Measurements from ENCODE around the gene EIF3F. TPM values are rescaled to one million over a fixed set of nuclear protein-coding genes. Genes with fewer than 3 reads are reported as not detected.

EIF3F gene, protein sequence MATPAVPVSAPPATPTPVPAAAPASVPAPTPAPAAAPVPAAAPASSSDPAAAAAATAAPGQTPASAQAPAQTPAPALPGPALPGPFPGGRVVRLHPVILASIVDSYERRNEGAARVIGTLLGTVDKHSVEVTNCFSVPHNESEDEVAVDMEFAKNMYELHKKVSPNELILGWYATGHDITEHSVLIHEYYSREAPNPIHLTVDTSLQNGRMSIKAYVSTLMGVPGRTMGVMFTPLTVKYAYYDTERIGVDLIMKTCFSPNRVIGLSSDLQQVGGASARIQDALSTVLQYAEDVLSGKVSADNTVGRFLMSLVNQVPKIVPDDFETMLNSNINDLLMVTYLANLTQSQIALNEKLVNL
- total RNA-seq = 100 to 1,000 TPM; 187 to 263 (median 231) TPM

DNA sequence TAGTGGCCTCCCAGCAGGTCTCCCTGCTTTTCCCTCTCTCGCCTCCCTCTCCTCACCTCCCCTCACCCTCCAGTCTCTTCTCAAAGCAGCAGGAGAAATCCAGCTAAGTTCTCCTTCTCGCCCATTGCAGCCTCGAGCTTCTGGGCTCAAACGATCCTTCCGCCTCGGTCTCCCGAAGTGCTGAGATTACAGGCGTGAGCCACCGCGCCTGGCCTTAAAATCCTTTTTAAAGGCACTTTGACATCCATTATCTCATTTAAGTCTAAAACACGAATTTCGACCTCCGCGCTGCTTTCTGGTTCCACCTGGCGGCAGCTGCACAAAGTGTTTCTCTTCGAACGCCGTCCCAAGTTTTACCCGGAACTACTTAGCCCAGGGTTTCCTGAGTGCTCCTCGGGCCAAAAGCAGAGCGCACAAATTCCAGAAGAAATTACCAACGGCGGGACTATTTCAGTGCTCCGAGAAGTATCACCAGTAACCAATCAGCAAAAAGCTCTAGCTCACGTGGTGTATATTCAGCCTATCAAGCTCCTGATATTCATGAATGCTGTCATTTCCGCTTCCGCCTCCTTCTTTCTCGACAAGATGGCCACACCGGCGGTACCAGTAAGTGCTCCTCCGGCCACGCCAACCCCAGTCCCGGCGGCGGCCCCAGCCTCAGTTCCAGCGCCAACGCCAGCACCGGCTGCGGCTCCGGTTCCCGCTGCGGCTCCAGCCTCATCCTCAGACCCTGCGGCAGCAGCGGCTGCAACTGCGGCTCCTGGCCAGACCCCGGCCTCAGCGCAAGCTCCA is at the start of gene EIF3F:
Gene EIF3F, plus strand, starts transcription at position 570 of the 792 bp plus-strand sequence. Its CDS starts 16 bp downstream, at position 586.
- Histone ChIP-seq H3K9me3 (no peaks in the 10 kb centered on the region), H3K4me3 (replicated peaks in 1 of 3) (peak within 1 kb of the TSS; percentile 42 to 92 (median 85)), H3K4me1 (peaks cover 16 to 23% of the 10 kb centered on the region in 2 donors), H3K27me3 (no peaks in the 10 kb centered on the region), H3K36me3 (peaks cover 3% of the 10 kb centered on the region in 2 donors), H3K27ac (peak within 1 kb of the TSS in 2 of 3 donors; percentile 58 to 61)
- intact Hi-C loops (cut with DNase I) = loop anchor here (5.0 kb wide), 2 partner anchors 95 to 890 kb away; no protein-coding TSS in a partner anchor
- TF ChIP-seq POLR2A (IDR thresholded peaks at IDR 0.05) = peak in 1 of 2 donors; percentile 55
- peak; percentile 62 to 92 (median 84) for TF ChIP-seq CTCF (IDR thresholded peaks at IDR 0.05)
- 1% methylated on average over 35 to 36 of the region's 47 CpGs for WGBS, 2 donors
- peak; percentile 88 to 90 for DNase-seq

- intact Hi-C loops (cut with DNase I) = no loop called here
- Histone ChIP-seq H3K27me3 (no peaks in the 10 kb centered on the region), H3K4me1 (no peaks in the 10 kb centered on the region), H3K27ac (no peak overlapping the region), H3K9me3 (no peaks in the 10 kb centered on the region), H3K36me3 (no peaks in the 10 kb centered on the region), H3K4me3 (replicated peaks in 1 of 3) (no peak overlapping the region)
- DNase-seq = no peak
- WGBS, 2 donors = 55 to 63% methylated on average over 5 of the region's 5 CpGs
- TF ChIP-seq CTCF (IDR thresholded peaks at IDR 0.05) = no peak
- TF ChIP-seq POLR2A (IDR thresholded peaks at IDR 0.05) = no peak
Observed at GRCh38 chr11:7941146-7941545, 46.0 kb upstream of the EIF3F start.

DNA sequence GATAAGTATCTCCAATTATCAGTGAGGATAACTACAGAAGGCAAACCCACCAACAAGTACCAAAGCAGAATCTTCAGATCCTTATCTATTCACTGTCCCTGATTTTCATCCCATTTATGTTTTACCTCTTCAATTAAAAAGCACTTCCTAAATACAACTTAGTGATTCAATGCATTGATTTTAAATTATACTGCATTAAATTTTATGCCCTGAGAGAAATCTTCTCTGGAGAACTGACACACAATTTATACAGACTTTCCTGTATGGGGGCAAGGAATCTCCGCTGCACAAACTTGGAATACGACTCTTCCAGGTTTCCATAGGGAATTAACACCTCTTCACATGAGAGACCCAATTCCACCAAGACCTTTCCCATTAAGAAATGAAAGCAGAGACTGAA is 45.5 kb upstream of the EIF3F start, which contains the start of gene OR10A3:
Gene OR10A3, minus strand, starts transcription at position 101 of the 400 bp plus-strand sequence. CDS start 2,188 bp downstream, outside the sequence.
- TF ChIP-seq CTCF (IDR thresholded peaks at IDR 0.05) (no peak), POLR2A (IDR thresholded peaks at IDR 0.05) (no peak)
- WGBS, 2 donors = 92% methylated on average over 2 of the region's 2 CpGs
- H3K9me3 ChIP-seq = no peaks in the 10 kb centered on the region
- H3K27ac ChIP-seq = no peak within 1 kb of the TSS
- no peak for DNase-seq
- no peaks in the 10 kb centered on the region for H3K27me3 ChIP-seq
- H3K36me3 ChIP-seq = no peaks in the 10 kb centered on the region
- no peaks in the 10 kb centered on the region for H3K4me1 ChIP-seq
- no peak within 1 kb of the TSS for H3K4me3 ChIP-seq (replicated peaks in 1 of 3)
- intact Hi-C loops (cut with DNase I) = no loop called here

GRCh38 chr11:7944123-7944522 is 43.0 kb upstream of the EIF3F start:
- intact Hi-C loops (cut with DNase I) = no loop called here
- Histone ChIP-seq H3K27ac (no peak overlapping the region), H3K9me3 (no peaks in the 10 kb centered on the region), H3K36me3 (no peaks in the 10 kb centered on the region), H3K4me3 (replicated peaks in 1 of 3) (no peak overlapping the region), H3K4me1 (no peaks in the 10 kb centered on the region), H3K27me3 (no peaks in the 10 kb centered on the region)
- TF ChIP-seq CTCF (IDR thresholded peaks at IDR 0.05) = no peak
- no peak for TF ChIP-seq POLR2A (IDR thresholded peaks at IDR 0.05)
- 84 to 86% methylated on average over 2 of the region's 2 CpGs for WGBS, 2 donors
- no peak for DNase-seq
